Coronary artery (tissue), 2 donors: ENCODE data around the gene SPPL3.

Experiments
- DNase-seq: peaks from one replicate; pipeline ENCODE4 v3.0.0-alpha.2; 2017; ENCODE audit warnings: low spot score
- H3K27ac ChIP-seq, 2 donors: fragments of 200-600 bp; sonication (generic); one replicate each; pipeline ENCODE4 v1.5.1; 2016 to 2019
- H3K4me3 ChIP-seq: fragments of 200-600 bp; sonication (generic); 2 replicates; pipeline ENCODE4 v1.5.1; 2016; ENCODE audit warnings: mild to moderate bottlenecking, moderate library complexity
- CTCF ChIP-seq: fragments of 200-600 bp; sonication (generic); IDR thresholded peaks from one replicate; pipeline ENCODE4 v1.5.1; 2019; ENCODE audit warnings: antibody characterized with exemption

Gene SPPL3

GRCh38 chr12:120760349-120761254, 143.6 kb downstream of the SPPL3 start:
- DNase-seq, result no peak
- Histone ChIP-seq H3K27ac (no peak overlapping the region), H3K4me3 (no peak overlapping the region)
- TF ChIP-seq CTCF, result no peak

GRCh38 chr12:120759591-120760348, 144.4 kb downstream of the SPPL3 start:
- TF ChIP-seq CTCF, result no peak
- no peak overlapping the region for H3K4me3 ChIP-seq

GRCh38 chr12:120758798-120759590, 145.2 kb downstream of the SPPL3 start:
- peak; percentile 24 for DNase-seq
- Histone ChIP-seq H3K27ac (no peak overlapping the region), H3K4me3 (no peak overlapping the region)
- no peak for TF ChIP-seq CTCF

More at GRCh38 chr12:120759591-120760348, 144.4 kb downstream of the SPPL3 start:
- DNase-seq, result peak; percentile 49
- no peak overlapping the region for H3K27ac ChIP-seq

GRCh38 chr12:120757949-120758348, 146.2 kb downstream of the SPPL3 start:
- TF ChIP-seq CTCF, result no peak
- DNase-seq, result peak; percentile 17
- Histone ChIP-seq H3K4me3 (no peak overlapping the region), H3K27ac (no peak overlapping the region)

GRCh38 chr12:120757226-120757742, 146.9 kb downstream of the SPPL3 start:
- DNase-seq, result peak; percentile 17
- no peak for TF ChIP-seq CTCF
- no peak overlapping the region for H3K27ac ChIP-seq
- H3K4me3 ChIP-seq, result no peak overlapping the region

- no peak overlapping the region for H3K27ac ChIP-seq
- H3K4me3 ChIP-seq, result no peak overlapping the region
- no peak for TF ChIP-seq CTCF
- DNase-seq, result no peak
Observed at GRCh38 chr12:120755269-120755668, 148.9 kb downstream of the SPPL3 start.
